ENCODE measurements around the gene AMY1A. TPM values are rescaled to one million over a fixed set of nuclear protein-coding genes. Genes with fewer than 3 reads are reported as not detected.
"Not testable (repeated sequence)": the region's sequence is repeated elsewhere in the genome, so short reads cannot be mapped to it uniquely, and the experiment has no call there.

The AMY1A gene
- total RNA-seq (not detected), total RNA-seq (0 reads per million in 2 donors)

GRCh38 chr1:103655460-103655859, at the start of gene AMY1A:
AMY1A (plus strand) TSS chr1:103655760; CDS start chr1:103656331, 571 bp downstream.
- H3K27me3 Mint-ChIP-seq; ATAC-seq; DNase-seq; H3K27ac Mint-ChIP-seq; H3K4me3 Mint-ChIP-seq; H3K4me1 Mint-ChIP-seq; H3K9me3 ChIP-seq (ENCODE audit: control insufficient read depth, low read length, poor library complexity, severe bottlenecking); H3K36me3 Mint-ChIP-seq (ENCODE audit: low read depth): not testable (repeated sequence)

GRCh38 chr1:103616362-103616761, 39.2 kb upstream of the AMY1A start:
- no peaks in the 10 kb centered on the region for H3K27me3 Mint-ChIP-seq
- no peaks in the 10 kb centered on the region for H3K36me3 Mint-ChIP-seq (ENCODE audit: low read depth)
- no peaks in the 10 kb centered on the region for H3K4me1 Mint-ChIP-seq
- no peak for ATAC-seq
- no peak overlapping the region for H3K27ac Mint-ChIP-seq
- no peaks in the 10 kb centered on the region for H3K9me3 ChIP-seq (ENCODE audit: control insufficient read depth, low read length, poor library complexity, severe bottlenecking)
- no peak for DNase-seq
- H3K4me3 Mint-ChIP-seq: no peak overlapping the region

- not testable (repeated sequence) for H3K36me3 Mint-ChIP-seq (ENCODE audit: low read depth); H3K4me3 Mint-ChIP-seq; H3K4me1 Mint-ChIP-seq; H3K27me3 Mint-ChIP-seq; H3K9me3 ChIP-seq (ENCODE audit: control insufficient read depth, low read length, poor library complexity, severe bottlenecking); H3K27ac Mint-ChIP-seq; ATAC-seq; DNase-seq
Observed at GRCh38 chr1:103616994-103617477, 38.5 kb upstream of the AMY1A start, which contains the start of gene AMY2A. AMY2A (plus strand) TSS chr1:103617427; CDS start chr1:103617441, 14 bp downstream.

GRCh38 chr1:103627436-103627835, 28.1 kb upstream of the AMY1A start:
- not testable (repeated sequence) for DNase-seq, H3K27me3 Mint-ChIP-seq, H3K27ac Mint-ChIP-seq

GRCh38 chr1:103641194-103641593, 14.4 kb upstream of the AMY1A start:
- not testable (repeated sequence) for H3K27ac Mint-ChIP-seq; H3K36me3 Mint-ChIP-seq (ENCODE audit: low read depth); H3K4me1 Mint-ChIP-seq; ATAC-seq; DNase-seq; H3K27me3 Mint-ChIP-seq; H3K4me3 Mint-ChIP-seq; H3K9me3 ChIP-seq (ENCODE audit: control insufficient read depth, low read length, poor library complexity, severe bottlenecking)

More at GRCh38 chr1:103627436-103627835, 28.1 kb upstream of the AMY1A start:
- H3K4me3 Mint-ChIP-seq; H3K4me1 Mint-ChIP-seq; H3K36me3 Mint-ChIP-seq (ENCODE audit: low read depth); H3K9me3 ChIP-seq (ENCODE audit: control insufficient read depth, low read length, poor library complexity, severe bottlenecking); ATAC-seq: not testable (repeated sequence)

GRCh38 chr1:103643908-103644307, 11.7 kb upstream of the AMY1A start:
- H3K9me3 ChIP-seq (ENCODE audit: control insufficient read depth, low read length, poor library complexity, severe bottlenecking); H3K27me3 Mint-ChIP-seq; H3K4me1 Mint-ChIP-seq; H3K27ac Mint-ChIP-seq; ATAC-seq; H3K36me3 Mint-ChIP-seq (ENCODE audit: low read depth); H3K4me3 Mint-ChIP-seq; DNase-seq: not testable (repeated sequence)

GRCh38 chr1:103650305-103650704, 5.3 kb upstream of the AMY1A start:
- not testable (repeated sequence) for H3K4me3 Mint-ChIP-seq; H3K9me3 ChIP-seq (ENCODE audit: control insufficient read depth, low read length, poor library complexity, severe bottlenecking); DNase-seq; H3K36me3 Mint-ChIP-seq (ENCODE audit: low read depth); H3K4me1 Mint-ChIP-seq; H3K27ac Mint-ChIP-seq; ATAC-seq; H3K27me3 Mint-ChIP-seq

- peak; percentile 14 for ATAC-seq
- H3K9me3 ChIP-seq (ENCODE audit: control insufficient read depth, low read length, poor library complexity, severe bottlenecking); H3K36me3 Mint-ChIP-seq (ENCODE audit: low read depth); H3K27ac Mint-ChIP-seq; H3K27me3 Mint-ChIP-seq; DNase-seq; H3K4me1 Mint-ChIP-seq; H3K4me3 Mint-ChIP-seq: not testable (repeated sequence)
Observed at GRCh38 chr1:103650889-103651288, 4.7 kb upstream of the AMY1A start.

- not testable (repeated sequence) for DNase-seq; H3K9me3 ChIP-seq (ENCODE audit: control insufficient read depth, low read length, poor library complexity, severe bottlenecking); H3K4me1 Mint-ChIP-seq; H3K27ac Mint-ChIP-seq; H3K36me3 Mint-ChIP-seq (ENCODE audit: low read depth); H3K27me3 Mint-ChIP-seq; H3K4me3 Mint-ChIP-seq; ATAC-seq
Observed at GRCh38 chr1:103654133-103654532, 1.4 kb upstream of the AMY1A start.

- not testable (repeated sequence) for H3K9me3 ChIP-seq (ENCODE audit: control insufficient read depth, low read length, poor library complexity, severe bottlenecking); H3K4me3 Mint-ChIP-seq; H3K36me3 Mint-ChIP-seq (ENCODE audit: low read depth); ATAC-seq; H3K4me1 Mint-ChIP-seq; DNase-seq; H3K27ac Mint-ChIP-seq; H3K27me3 Mint-ChIP-seq
Observed at GRCh38 chr1:103676335-103676734, 20.8 kb downstream of the AMY1A start.

- not testable (repeated sequence) for H3K9me3 ChIP-seq (ENCODE audit: control insufficient read depth, low read length, poor library complexity, severe bottlenecking); H3K27ac Mint-ChIP-seq; DNase-seq; H3K36me3 Mint-ChIP-seq (ENCODE audit: low read depth); ATAC-seq; H3K4me1 Mint-ChIP-seq; H3K27me3 Mint-ChIP-seq; H3K4me3 Mint-ChIP-seq
Observed at GRCh38 chr1:103696110-103696509, 40.5 kb downstream of the AMY1A start, which contains the start of gene AMY1B. AMY1B (minus strand) TSS chr1:103696210; CDS start chr1:103695639, 571 bp downstream.

GRCh38 chr1:103697430-103697829, 41.9 kb downstream of the AMY1A start:
- not testable (repeated sequence) for H3K4me3 Mint-ChIP-seq; H3K4me1 Mint-ChIP-seq; DNase-seq; H3K27me3 Mint-ChIP-seq; ATAC-seq; H3K27ac Mint-ChIP-seq; H3K36me3 Mint-ChIP-seq (ENCODE audit: low read depth); H3K9me3 ChIP-seq (ENCODE audit: control insufficient read depth, low read length, poor library complexity, severe bottlenecking)

GRCh38 chr1:103700669-103701068, 45.1 kb downstream of the AMY1A start:
- not testable (repeated sequence) for ATAC-seq; H3K27ac Mint-ChIP-seq; H3K4me3 Mint-ChIP-seq; DNase-seq; H3K4me1 Mint-ChIP-seq; H3K36me3 Mint-ChIP-seq (ENCODE audit: low read depth); H3K9me3 ChIP-seq (ENCODE audit: control insufficient read depth, low read length, poor library complexity, severe bottlenecking); H3K27me3 Mint-ChIP-seq

- DNase-seq; H3K9me3 ChIP-seq (ENCODE audit: control insufficient read depth, low read length, poor library complexity, severe bottlenecking); H3K4me3 Mint-ChIP-seq; ATAC-seq; H3K27ac Mint-ChIP-seq; H3K27me3 Mint-ChIP-seq; H3K4me1 Mint-ChIP-seq; H3K36me3 Mint-ChIP-seq (ENCODE audit: low read depth): not testable (repeated sequence)
Observed at GRCh38 chr1:103701256-103701655, 45.7 kb downstream of the AMY1A start.

Measured in T-helper 17 cell (primary cell).